SK-N-MC (cell line): ENCODE measurements around the gene ALPP.

ENCODE experiments used
- EZH2 ChIP-seq: fragments of 200-600 bp; sonication (generic); IDR thresholded peaks from one replicate; pipeline ENCODE4 v1.6.1; 2017; ENCODE audit warnings: antibody characterized with exemption
- POLR2AphosphoS5 ChIP-seq: IDR thresholded peaks from 2 replicates; pipeline ENCODE4 v1.6.1; 2012; ENCODE audit warnings: mild to moderate bottlenecking, low read depth, low read length, borderline replicate concordance

- TF ChIP-seq EZH2 (no peak), POLR2AphosphoS5 (no peak)
Measured at GRCh38 chr2:232367016-232367415, 11.5 kb upstream of the ALPP start.
